H9 (cell line): ENCODE data around the gene TMEM26. TPM values are rescaled to one million over a fixed set of nuclear protein-coding genes. Genes with fewer than 3 reads are reported as not detected.

Experiments used
- DNase-seq: peaks from one replicate; pipeline ENCODE4 v3.0.0-alpha.2; 2017
- H2AFZ ChIP-seq: one replicate; pipeline ENCODE4 v1.6.1; 2013; ENCODE audit warnings: mild to moderate bottlenecking, low read length, control low read depth, moderate library complexity
- H2AK5ac ChIP-seq: 2 replicates; pipeline ENCODE4 v1.6.1; 2013; ENCODE audit warnings: low read length, control low read depth, mixed read lengths; ENCODE audit not compliant: insufficient read length
- H2BK120ac ChIP-seq: one replicate; pipeline ENCODE4 v1.6.1; 2013; ENCODE audit warnings: low read depth, mild to moderate bottlenecking, low read length, control low read depth, inconsistent platforms; ENCODE audit not compliant: poor library complexity, severe bottlenecking
- H2BK12ac ChIP-seq: 2 replicates; pipeline ENCODE4 v1.6.1; 2013; ENCODE audit warnings: low read length, control low read depth, mixed read lengths, low read depth; ENCODE audit not compliant: insufficient read length
- H2BK15ac ChIP-seq: 2 replicates; pipeline ENCODE4 v1.6.1; 2013; ENCODE audit warnings: low read depth, low read length, control low read depth
- H2BK20ac ChIP-seq: one replicate; pipeline ENCODE4 v1.6.1; 2013; ENCODE audit warnings: low read depth, mild to moderate bottlenecking, low read length, control low read depth, inconsistent platforms; ENCODE audit not compliant: poor library complexity, severe bottlenecking
- H2BK5ac ChIP-seq: 2 replicates; pipeline ENCODE4 v1.6.1; 2013; ENCODE audit warnings: low read length, control low read depth, mixed read lengths; ENCODE audit not compliant: insufficient read length
- H3K14ac ChIP-seq: 2 replicates; pipeline ENCODE4 v1.6.1; 2013; ENCODE audit warnings: low read length, control low read depth; ENCODE audit not compliant: insufficient read depth
- H3K18ac ChIP-seq: 2 replicates; pipeline ENCODE4 v1.6.1; 2013; ENCODE audit warnings: low read depth, mild to moderate bottlenecking, mixed read lengths, low read length, control low read depth; ENCODE audit not compliant: insufficient read length
- H3K23ac ChIP-seq: 2 replicates; pipeline ENCODE4 v1.6.1; 2013; ENCODE audit warnings: low read length, control low read depth, mixed read lengths, low read depth; ENCODE audit not compliant: insufficient read length
- H3K23me2 ChIP-seq: 2 replicates; pipeline ENCODE4 v1.6.1; 2013; ENCODE audit warnings: low read depth, mild to moderate bottlenecking, mixed read lengths, low read length, control low read depth; ENCODE audit not compliant: insufficient read length, poor library complexity, severe bottlenecking
- H3K27ac ChIP-seq: 2 replicates; pipeline ENCODE4 v1.5.1; 2013; ENCODE audit warnings: low read length, control low read depth, mixed read lengths, low read depth; ENCODE audit not compliant: insufficient read length
- H3K27me3 ChIP-seq: 2 replicates; pipeline ENCODE4 v1.6.1; 2013; ENCODE audit warnings: low read length, control low read depth, inconsistent platforms; ENCODE audit not compliant: insufficient read depth
- H3K4ac ChIP-seq: 2 replicates; pipeline ENCODE4 v1.6.1; 2013; ENCODE audit warnings: low read depth, mild to moderate bottlenecking, control low read depth, inconsistent platforms, low read length, moderate library complexity
- H3K4me1 ChIP-seq: 2 replicates; pipeline ENCODE4 v1.6.1; 2013; ENCODE audit warnings: low read length, control low read depth, inconsistent platforms; ENCODE audit not compliant: insufficient read depth
- H3K4me2 ChIP-seq: 2 replicates; pipeline ENCODE4 v1.6.1; 2013; ENCODE audit warnings: low read length, control low read depth, mixed read lengths; ENCODE audit not compliant: insufficient read length, insufficient read depth
- H3K56ac ChIP-seq: 2 replicates; pipeline ENCODE4 v1.6.1; 2013; ENCODE audit warnings: low read depth, mild to moderate bottlenecking, mixed read lengths, low read length, control low read depth; ENCODE audit not compliant: insufficient read length
- H3K79me1 ChIP-seq: 2 replicates; pipeline ENCODE4 v1.6.1; 2013; ENCODE audit warnings: low read depth, mild to moderate bottlenecking, moderate library complexity, low read length, control low read depth, inconsistent platforms; ENCODE audit not compliant: insufficient read depth, poor library complexity, severe bottlenecking
- H3K79me2 ChIP-seq: 2 replicates; pipeline ENCODE4 v1.6.1; 2013; ENCODE audit warnings: low read length, control low read depth, inconsistent platforms; ENCODE audit not compliant: insufficient read depth
- H3K9ac ChIP-seq: 2 replicates; pipeline ENCODE4 v1.6.1; 2013; ENCODE audit warnings: low read length, control low read depth, mixed read lengths; ENCODE audit not compliant: insufficient read length; ENCODE audit errors: extremely low read depth
- H3K9me3 ChIP-seq: one replicate; pipeline ENCODE4 v1.6.1; 2013; ENCODE audit warnings: low read depth, low read length, inconsistent platforms; ENCODE audit not compliant: control insufficient read depth
- H3T11ph ChIP-seq: one replicate; pipeline ENCODE4 v1.6.1; 2013; ENCODE audit warnings: mild to moderate bottlenecking, low read length, control low read depth, inconsistent platforms
- H4K20me1 ChIP-seq: one replicate; pipeline ENCODE4 v1.6.1; 2013; ENCODE audit not compliant: control insufficient read depth, insufficient read length, insufficient read depth
- H4K5ac ChIP-seq: 2 replicates; pipeline ENCODE4 v1.6.1; 2013; ENCODE audit warnings: low read depth, mild to moderate bottlenecking, mixed read lengths, low read length, control low read depth; ENCODE audit not compliant: insufficient read length
- H4K8ac ChIP-seq: replicated peaks from 2 replicates; pipeline ENCODE4 v1.6.1; 2013; ENCODE audit warnings: low read length, control low read depth, mixed read lengths, low read depth; ENCODE audit not compliant: insufficient read length
- H4K91ac ChIP-seq: 2 replicates; pipeline ENCODE4 v1.6.1; 2013; ENCODE audit warnings: low read depth, mild to moderate bottlenecking, moderate library complexity, mixed read lengths, low read length, control low read depth; ENCODE audit not compliant: insufficient read length
- H3K27ac Mint-ChIP-seq, 3 experiments: 2 replicates in 2 of 3; 3 replicates in 1 of 3; pipeline ENCODE4 v1.8.0; 2020 to 2021; ENCODE audit warnings: mixed read lengths in 3 of 3, mild to moderate bottlenecking in 1 of 3, moderate library complexity in 1 of 3
- H3K27me3 Mint-ChIP-seq: 2 replicates; pipeline ENCODE4 v1.8.0; 2021; ENCODE audit warnings: low read depth, mild to moderate bottlenecking, moderate library complexity, mixed read lengths
- H3K36me3 Mint-ChIP-seq, 3 experiments: 2 replicates in 2 of 3; 3 replicates in 1 of 3; pipeline ENCODE4 v1.8.0; 2020 to 2021; ENCODE audit warnings: low read depth in 3 of 3, mixed read lengths in 3 of 3; ENCODE audit not compliant: insufficient read depth in 1 of 3
- H3K4me1 Mint-ChIP-seq, 2 experiments: 2 replicates each; pipeline ENCODE4 v1.8.0; 2020; ENCODE audit warnings: mixed read lengths in 2 of 2
- H3K4me3 Mint-ChIP-seq, 2 experiments: 2 replicates in 1 of 2; 3 replicates in 1 of 2; pipeline ENCODE4 v1.8.0; 2020 to 2021; ENCODE audit warnings: mild to moderate bottlenecking in 2 of 2, mixed read lengths in 2 of 2, moderate library complexity in 1 of 2
- H3K9me3 Mint-ChIP-seq, 2 experiments: 2 replicates in 1 of 2; 3 replicates in 1 of 2; pipeline ENCODE4 v1.8.0; 2020; ENCODE audit warnings: mild to moderate bottlenecking in 2 of 2, mixed read lengths in 2 of 2, moderate library complexity in 1 of 2
- CTCF ChIP-seq: fragments of 200-600 bp; sonication (generic); conservative IDR thresholded peaks from 3 replicates; pipeline ENCODE4 v1.8.0; 2021; ENCODE audit warnings: antibody characterized with exemption, mild to moderate bottlenecking
- WGBS: extraction: QIAGEN DNeasy Blood & Tissue Kit; methylation state at CpG from one replicate; pipeline ENCODE4 v1.1.7; 2013; ENCODE audit warnings: missing lambda C conversion rate, low lambda C conversion rate, mixed read lengths; ENCODE audit not compliant: insufficient read length; ENCODE audit errors: extremely low coverage; 5-methylcytosine and 5-hydroxymethylcytosine counted together
- total RNA-seq: library from RNA; stranded (reverse); gene quantifications from 2 replicates; pipeline ENCODE4 v1.2.1, GENCODE V29; 2021

Gene TMEM26
- total RNA-seq, 1 experiment from 2014 or later, result 0.15 TPM

- H3K27ac ChIP-seq, result no peak overlapping the region
- peaks cover 13 to 17% of the 10 kb centered on the region in 2 experiments for H3K4me1 Mint-ChIP-seq
- peaks cover 56% of the 10 kb centered on the region for H3K27me3 Mint-ChIP-seq
Measured at GRCh38 chr10:61456095-61456789, 3.1 kb upstream of the TMEM26 start.

More at GRCh38 chr10:61456095-61456789, 3.1 kb upstream of the TMEM26 start:
- no peak overlapping the region for H3K4me2 ChIP-seq
- no peak overlapping the region for H3K9ac ChIP-seq
- TF ChIP-seq CTCF, result no peak
- H2AK5ac ChIP-seq, result no peak overlapping the region
- H2BK5ac ChIP-seq, result no peak overlapping the region
- no CpG with 5 or more reads among the region's 4 CpGs for WGBS
- no peak overlapping the region for H2BK120ac ChIP-seq
- H4K20me1 ChIP-seq, result no peaks in the 10 kb centered on the region
- Mint-ChIP-seq H3K9me3 (no peaks in the 10 kb centered on the region; a peak in 1 of 5 replicates), H3K4me3 (no peak overlapping the region), H3K36me3 (no peaks in the 10 kb centered on the region), H3K27ac (no peak overlapping the region)
- no peak overlapping the region for H4K5ac ChIP-seq
- DNase-seq, result no peak
- H2BK15ac ChIP-seq, result no peak overlapping the region
- H4K91ac ChIP-seq, result no peak overlapping the region
- H3K79me2 ChIP-seq, result no peaks in the 10 kb centered on the region
- H2BK12ac ChIP-seq, result no peak overlapping the region
- no peak overlapping the region for H3T11ph ChIP-seq
- H3K4ac ChIP-seq, result no peak overlapping the region
- no peak overlapping the region for H3K56ac ChIP-seq
- H3K23me2 ChIP-seq, result peaks cover 14% of the 10 kb centered on the region
- no peaks in the 10 kb centered on the region for H3K9me3 ChIP-seq
- H3K23ac ChIP-seq, result no peak overlapping the region
- H2AFZ ChIP-seq, result no peak overlapping the region
- H4K8ac ChIP-seq, result no peak overlapping the region
- H2BK20ac ChIP-seq, result no peak overlapping the region
- no peak overlapping the region for H3K18ac ChIP-seq
- H3K79me1 ChIP-seq, result no peaks in the 10 kb centered on the region
- no peaks in the 10 kb centered on the region for H3K4me1 ChIP-seq
- no peak overlapping the region for H3K14ac ChIP-seq
- H3K27me3 ChIP-seq, result 0 out of 2 replicates have a peak, but pooled peaks cover 4% of the 10 kb centered on the region
